HFFc6 (cell line): ENCODE results near the gene HBS1L. TPM values are rescaled to one million over a fixed set of nuclear protein-coding genes. Genes with fewer than 3 reads are reported as not detected.

Experiments
- DNase-seq: peaks from one replicate; pipeline ENCODE4 v3.0.0-alpha.2; 2018
- H3K27ac Mint-ChIP-seq: 2 replicates; pipeline ENCODE4 v1.8.0; 2020; ENCODE audit warnings: mild to moderate bottlenecking, mixed read lengths
- H3K27me3 Mint-ChIP-seq: 2 replicates; pipeline ENCODE4 v1.8.0; 2021; ENCODE audit warnings: mild to moderate bottlenecking, moderate library complexity, mixed read lengths; ENCODE audit not compliant: insufficient read depth
- H3K36me3 Mint-ChIP-seq: 2 replicates; pipeline ENCODE4 v1.8.0; 2021; ENCODE audit warnings: low read depth, mixed read lengths
- H3K4me1 Mint-ChIP-seq: 2 replicates; pipeline ENCODE4 v1.8.0; 2020; ENCODE audit warnings: low read depth, mixed read lengths
- H3K4me3 Mint-ChIP-seq: 2 replicates; pipeline ENCODE4 v1.8.0; 2020; ENCODE audit warnings: mild to moderate bottlenecking, moderate library complexity, mixed read lengths
- H3K9me3 Mint-ChIP-seq: 2 replicates; pipeline ENCODE4 v1.8.0; 2020; ENCODE audit warnings: mild to moderate bottlenecking, mixed read lengths
- CTCF ChIP-seq: fragments of 200-600 bp; sonication (generic); IDR thresholded peaks from 2 replicates; pipeline ENCODE4 v1.5.0; 2021; ENCODE audit warnings: antibody characterized with exemption, mild to moderate bottlenecking
- total RNA-seq, 6 experiments: library from RNA; stranded (reverse); fragmentation: NEBNext Ultra II Directional; extraction: Animal tissue kit (Norgen Biotek cat#: 25700); gene quantifications; 2 replicates in 1 of 6; 3 replicates in 5 of 6; pipeline ENCODE4 v1.2.3, GENCODE V29; 2021

Gene HBS1L
- total RNA-seq, 6 experiments from 2014 or later: 100 to 123 (median 107) TPM

- H3K4me3 Mint-ChIP-seq: no peak overlapping the region
- peaks cover 2% of the 10 kb centered on the region; the same call in 1 of the 2 replicates for H3K27me3 Mint-ChIP-seq
- no peaks in the 10 kb centered on the region for H3K9me3 Mint-ChIP-seq
- peaks cover 44% of the 10 kb centered on the region for H3K4me1 Mint-ChIP-seq
- H3K27ac Mint-ChIP-seq: no peak overlapping the region
- TF ChIP-seq CTCF: no peak
- no peak for DNase-seq
- H3K36me3 Mint-ChIP-seq: no peaks in the 10 kb centered on the region
Measured at GRCh38 chr6:134938896-134939295, 115.7 kb downstream of the HBS1L start.

- Mint-ChIP-seq H3K9me3 (no peaks in the 10 kb centered on the region), H3K36me3 (no peaks in the 10 kb centered on the region), H3K27me3 (peaks cover 2% of the 10 kb centered on the region; the same call in 1 of the 2 replicates), H3K4me1 (peaks cover 46% of the 10 kb centered on the region), H3K27ac (peak overlapping the region; percentile 88), H3K4me3 (peak overlapping the region; percentile 77)
- no peak for TF ChIP-seq CTCF
- DNase-seq: peak; percentile 28
Measured at GRCh38 chr6:134937426-134937825, 117.2 kb downstream of the HBS1L start.

- peak overlapping the region; percentile 88 for H3K27ac Mint-ChIP-seq
- peak; percentile 90 for DNase-seq
- H3K4me1 Mint-ChIP-seq: peaks cover 51% of the 10 kb centered on the region
- H3K9me3 Mint-ChIP-seq: no peaks in the 10 kb centered on the region
- H3K4me3 Mint-ChIP-seq: peak overlapping the region; percentile 77
- TF ChIP-seq CTCF: no peak
- no peaks in the 10 kb centered on the region for H3K36me3 Mint-ChIP-seq
- H3K27me3 Mint-ChIP-seq: peaks cover 2% of the 10 kb centered on the region; the same call in 1 of the 2 replicates
Measured at GRCh38 chr6:134936931-134937330, 117.7 kb downstream of the HBS1L start.

- Mint-ChIP-seq H3K4me3 (peak overlapping the region; percentile 77), H3K27ac (peak overlapping the region; percentile 88), H3K9me3 (no peaks in the 10 kb centered on the region), H3K4me1 (peaks cover 53% of the 10 kb centered on the region), H3K36me3 (no peaks in the 10 kb centered on the region), H3K27me3 (peaks cover 2% of the 10 kb centered on the region; the same call in 1 of the 2 replicates)
- TF ChIP-seq CTCF: no peak
- DNase-seq: no peak
Measured at GRCh38 chr6:134936476-134936875, 118.1 kb downstream of the HBS1L start.

GRCh38 chr6:134934793-134935485 is 119.7 kb downstream of the HBS1L start:
- no peak for TF ChIP-seq CTCF
- peaks cover 53% of the 10 kb centered on the region for H3K4me1 Mint-ChIP-seq
- peak; percentile 29 for DNase-seq
- peaks cover 2% of the 10 kb centered on the region; the same call in 1 of the 2 replicates for H3K27me3 Mint-ChIP-seq
- H3K4me3 Mint-ChIP-seq: no peak overlapping the region
- H3K9me3 Mint-ChIP-seq: no peaks in the 10 kb centered on the region
- H3K27ac Mint-ChIP-seq: no peak overlapping the region
- H3K36me3 Mint-ChIP-seq: no peaks in the 10 kb centered on the region
